Coronary artery (tissue), 2 donors: Measurements from ENCODE around the gene HEYL.

Source experiments
- DNase-seq: peaks from one replicate; pipeline ENCODE4 v3.0.0-alpha.2; 2017; ENCODE audit warnings: low spot score
- H3K27ac ChIP-seq, 2 donors: fragments of 200-600 bp; sonication (generic); one replicate each; pipeline ENCODE4 v1.5.1; 2016 to 2019
- H3K4me3 ChIP-seq: fragments of 200-600 bp; sonication (generic); 2 replicates; pipeline ENCODE4 v1.5.1; 2016; ENCODE audit warnings: mild to moderate bottlenecking, moderate library complexity
- TF ChIP-seq, protein P1 (sequence below): fragments of 200-600 bp; sonication (generic); IDR thresholded peaks from one replicate; pipeline ENCODE4 v1.5.1; 2019; ENCODE audit warnings: antibody characterized with exemption

HEYL gene

DNA sequence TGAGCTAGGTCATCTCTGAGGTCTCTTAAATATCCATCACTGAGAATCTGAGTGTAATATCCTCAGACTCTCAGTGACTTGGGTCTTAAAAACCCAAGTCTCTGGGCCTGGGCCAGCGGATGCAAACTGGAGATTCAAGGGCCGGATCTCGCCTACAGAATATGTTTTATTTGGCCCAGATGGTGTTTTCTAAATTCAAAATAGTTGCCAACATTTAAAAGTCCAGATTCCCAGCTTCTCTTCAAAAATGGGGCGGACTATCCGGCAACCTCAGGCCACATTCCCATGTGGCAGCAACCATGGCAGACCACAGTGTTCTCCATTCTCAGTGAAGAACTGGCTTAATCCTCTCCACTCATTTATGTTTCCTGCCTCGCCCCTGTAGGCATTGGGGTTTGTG is 12.7 kb upstream of the HEYL start:
- no peak overlapping the region for H3K4me3 ChIP-seq
- DNase-seq: no peak
- H3K27ac ChIP-seq: peak overlapping the region; percentile 58 to 62
- TF ChIP-seq, protein P1, sequence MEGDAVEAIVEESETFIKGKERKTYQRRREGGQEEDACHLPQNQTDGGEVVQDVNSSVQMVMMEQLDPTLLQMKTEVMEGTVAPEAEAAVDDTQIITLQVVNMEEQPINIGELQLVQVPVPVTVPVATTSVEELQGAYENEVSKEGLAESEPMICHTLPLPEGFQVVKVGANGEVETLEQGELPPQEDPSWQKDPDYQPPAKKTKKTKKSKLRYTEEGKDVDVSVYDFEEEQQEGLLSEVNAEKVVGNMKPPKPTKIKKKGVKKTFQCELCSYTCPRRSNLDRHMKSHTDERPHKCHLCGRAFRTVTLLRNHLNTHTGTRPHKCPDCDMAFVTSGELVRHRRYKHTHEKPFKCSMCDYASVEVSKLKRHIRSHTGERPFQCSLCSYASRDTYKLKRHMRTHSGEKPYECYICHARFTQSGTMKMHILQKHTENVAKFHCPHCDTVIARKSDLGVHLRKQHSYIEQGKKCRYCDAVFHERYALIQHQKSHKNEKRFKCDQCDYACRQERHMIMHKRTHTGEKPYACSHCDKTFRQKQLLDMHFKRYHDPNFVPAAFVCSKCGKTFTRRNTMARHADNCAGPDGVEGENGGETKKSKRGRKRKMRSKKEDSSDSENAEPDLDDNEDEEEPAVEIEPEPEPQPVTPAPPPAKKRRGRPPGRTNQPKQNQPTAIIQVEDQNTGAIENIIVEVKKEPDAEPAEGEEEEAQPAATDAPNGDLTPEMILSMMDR: no peak

DNA sequence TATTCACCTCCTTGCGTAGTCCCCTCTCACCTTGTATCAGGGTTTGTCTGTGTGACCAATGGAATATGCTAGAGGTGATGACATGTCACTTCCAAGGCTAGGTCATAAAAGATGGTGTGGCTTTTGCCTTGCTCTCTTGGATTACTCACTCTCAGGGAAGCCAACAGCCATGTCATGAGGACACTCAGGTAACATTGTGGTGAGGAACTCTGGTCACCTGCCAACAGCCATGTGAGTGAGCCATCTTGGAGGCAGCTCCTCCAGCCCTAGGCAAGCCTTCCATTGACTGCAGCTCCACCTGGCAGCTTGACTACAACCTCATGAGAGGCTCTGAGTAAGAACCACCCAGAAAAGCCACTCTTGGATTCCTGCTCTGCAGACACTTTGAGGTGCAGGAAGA is 11.0 kb upstream of the HEYL start:
- TF ChIP-seq, protein P1: no peak

GRCh38 chr1:39649636-39650185 is 10.3 kb upstream of the HEYL start:
- TF ChIP-seq, protein P1: no peak
- DNase-seq: no peak
- no peak overlapping the region for H3K4me3 ChIP-seq
- peak overlapping the region in 1 of 2 donors; percentile 49 for H3K27ac ChIP-seq

More for the DNA sequence above, 11.0 kb upstream of the HEYL start:
- no peak for DNase-seq
- Histone ChIP-seq H3K27ac (peak overlapping the region in 1 of 2 donors; percentile 49), H3K4me3 (no peak overlapping the region)

DNA sequence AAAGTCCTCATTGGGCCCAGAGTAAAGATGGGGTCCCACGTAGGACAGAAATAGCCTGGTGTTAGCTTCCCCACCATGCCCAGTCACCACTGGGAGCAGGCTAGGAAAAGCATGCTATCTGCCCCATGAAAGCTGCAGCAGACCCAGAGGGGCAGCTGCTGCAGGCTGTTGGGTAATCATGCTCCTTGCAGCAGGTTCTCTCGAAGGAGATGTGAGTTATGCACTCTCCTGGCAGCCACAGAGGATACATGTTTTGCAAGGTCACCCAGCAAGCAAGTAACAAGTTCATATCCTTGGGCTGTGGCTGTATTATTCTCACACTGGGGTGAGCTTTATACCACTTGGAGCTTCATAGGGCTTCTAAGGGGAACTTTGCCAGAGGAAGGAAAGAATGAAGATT is 9.1 kb upstream of the HEYL start:
- H3K4me3 ChIP-seq: no peak overlapping the region
- TF ChIP-seq, protein P1: no peak
- DNase-seq: no peak
- peak overlapping the region; percentile 78 to 85 for H3K27ac ChIP-seq

DNA sequence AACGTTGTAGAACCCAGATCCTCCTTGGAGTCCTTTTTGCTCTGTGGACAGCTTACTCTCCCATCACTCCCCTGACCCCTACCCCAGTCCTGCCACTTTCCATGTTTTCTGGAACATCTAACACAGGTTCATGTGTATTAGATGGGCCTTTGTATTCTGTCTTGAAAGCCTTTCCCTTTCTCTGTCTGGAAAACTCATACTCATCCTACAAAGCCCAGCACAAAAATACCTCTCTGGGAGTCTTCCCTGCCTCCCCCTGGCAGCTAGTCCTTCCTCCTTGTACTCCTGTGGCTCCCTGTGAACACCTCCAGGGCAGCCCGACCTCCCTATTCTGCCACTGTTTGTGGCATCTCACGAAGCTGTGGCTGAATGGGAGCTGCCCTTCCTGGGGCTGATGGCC is 7.8 kb upstream of the HEYL start:
- Histone ChIP-seq H3K27ac (peak overlapping the region; percentile 78 to 85), H3K4me3 (no peak overlapping the region)
- no peak for DNase-seq
- TF ChIP-seq, protein P1: no peak

DNA sequence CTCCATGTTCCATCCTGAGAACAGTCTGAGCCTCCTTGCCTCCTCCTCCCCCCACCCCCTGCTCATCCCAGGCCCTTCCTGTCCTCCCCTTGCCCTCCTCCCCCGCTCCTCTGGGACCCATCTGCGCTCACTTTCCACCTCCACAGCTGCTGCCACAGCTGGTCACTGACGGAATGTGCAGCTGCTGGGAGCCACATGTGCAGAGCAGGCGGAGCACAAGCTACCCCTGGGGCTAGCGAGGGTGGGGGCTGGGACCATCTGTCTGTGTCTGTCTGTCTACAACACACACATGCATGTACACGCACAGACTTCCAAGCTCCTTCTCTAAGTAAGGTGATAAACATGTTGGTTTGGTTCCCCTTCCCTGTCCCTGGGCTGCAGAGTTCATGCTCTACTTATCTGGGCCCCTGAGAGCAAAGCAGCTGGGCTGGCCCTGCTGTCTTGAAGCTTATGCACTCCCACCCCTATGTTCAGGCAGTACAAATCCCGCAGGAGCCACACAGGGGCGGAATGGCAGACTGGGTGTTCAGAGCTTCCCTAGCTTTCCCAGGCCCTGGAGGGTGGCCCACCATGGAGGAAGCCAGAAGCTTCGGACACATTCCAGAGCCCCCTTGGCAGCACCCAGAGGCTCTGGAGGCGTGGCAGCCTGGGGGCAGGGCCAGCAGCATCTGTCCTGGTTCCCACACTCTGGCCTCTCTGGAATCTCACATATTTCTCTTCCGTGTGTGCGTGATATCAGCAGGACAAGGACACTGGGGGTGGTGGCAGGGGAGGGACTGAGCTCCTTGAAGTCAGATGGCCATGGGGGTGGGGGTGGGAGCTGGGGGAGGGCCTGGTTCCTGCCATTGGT is 7.0 kb upstream of the HEYL start:
- TF ChIP-seq, protein P1: no peak
- DNase-seq: peak; percentile 91
- no peak overlapping the region for H3K4me3 ChIP-seq
- H3K27ac ChIP-seq: peak overlapping the region; percentile 78 to 85
